Melanocyte of skin (primary cell): ENCODE measurements around the gene TAOK2. TPM values are rescaled to one million over a fixed set of nuclear protein-coding genes. Genes with fewer than 3 reads are reported as not detected.

Source experiments
- total RNA-seq, 2 donors: library from RNA; depleted of rRNA; stranded (reverse); fragments of >200 nt; gene quantifications; 2 replicates each; pipeline ENCODE4 v1.2.3, GENCODE V29; 2012

The TAOK2 gene
- total RNA-seq = 10 to 100 TPM; 43.6 to 46.1 TPM

DNA sequence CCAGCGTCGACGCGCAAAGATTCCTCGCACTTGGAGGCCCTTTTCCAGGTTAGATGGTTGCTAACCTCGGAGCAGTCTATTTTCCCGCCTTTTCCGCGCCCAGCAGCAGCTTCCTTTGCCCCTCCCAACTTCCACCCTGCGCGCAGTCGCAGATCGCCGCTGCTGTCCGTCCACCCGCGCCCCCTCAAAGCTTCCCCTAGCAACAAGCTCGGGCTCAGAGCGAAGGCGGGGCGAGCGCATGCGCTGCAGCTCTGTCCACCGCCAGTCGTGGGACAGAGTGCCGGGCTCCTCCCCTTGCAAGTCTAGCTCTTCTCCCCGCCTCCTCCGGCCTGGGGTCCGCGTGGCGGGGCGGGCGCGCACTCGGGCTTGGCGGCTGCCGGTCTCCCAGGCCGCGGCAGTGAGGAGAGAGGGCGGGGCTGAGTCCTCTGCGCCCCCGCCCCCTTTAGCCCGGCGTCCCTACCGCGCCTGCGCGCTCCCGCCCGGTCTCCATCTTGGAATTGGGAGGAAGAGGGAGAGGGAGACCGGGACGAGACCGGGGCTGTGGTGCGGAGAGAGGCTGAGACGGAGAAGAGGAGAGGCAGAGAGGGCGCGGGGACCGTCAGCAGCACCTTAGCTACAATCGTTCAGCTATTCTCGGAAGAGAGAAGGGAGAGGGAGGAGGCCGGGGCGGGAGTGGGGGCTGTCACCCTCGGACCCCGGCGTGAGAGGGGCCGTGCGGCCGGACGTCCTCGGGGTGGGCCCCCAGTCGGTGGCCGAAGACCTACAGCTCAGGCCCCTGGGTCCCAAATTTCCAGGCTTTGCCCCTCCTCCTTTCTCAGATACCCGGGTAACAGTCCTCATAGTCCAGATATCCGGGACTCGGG, at the start of gene TAOK2:
TAOK2 (plus strand) TSS at position 485 of the 863 bp plus-strand sequence. CDS start 3,905 bp downstream, outside the sequence.

DNA sequence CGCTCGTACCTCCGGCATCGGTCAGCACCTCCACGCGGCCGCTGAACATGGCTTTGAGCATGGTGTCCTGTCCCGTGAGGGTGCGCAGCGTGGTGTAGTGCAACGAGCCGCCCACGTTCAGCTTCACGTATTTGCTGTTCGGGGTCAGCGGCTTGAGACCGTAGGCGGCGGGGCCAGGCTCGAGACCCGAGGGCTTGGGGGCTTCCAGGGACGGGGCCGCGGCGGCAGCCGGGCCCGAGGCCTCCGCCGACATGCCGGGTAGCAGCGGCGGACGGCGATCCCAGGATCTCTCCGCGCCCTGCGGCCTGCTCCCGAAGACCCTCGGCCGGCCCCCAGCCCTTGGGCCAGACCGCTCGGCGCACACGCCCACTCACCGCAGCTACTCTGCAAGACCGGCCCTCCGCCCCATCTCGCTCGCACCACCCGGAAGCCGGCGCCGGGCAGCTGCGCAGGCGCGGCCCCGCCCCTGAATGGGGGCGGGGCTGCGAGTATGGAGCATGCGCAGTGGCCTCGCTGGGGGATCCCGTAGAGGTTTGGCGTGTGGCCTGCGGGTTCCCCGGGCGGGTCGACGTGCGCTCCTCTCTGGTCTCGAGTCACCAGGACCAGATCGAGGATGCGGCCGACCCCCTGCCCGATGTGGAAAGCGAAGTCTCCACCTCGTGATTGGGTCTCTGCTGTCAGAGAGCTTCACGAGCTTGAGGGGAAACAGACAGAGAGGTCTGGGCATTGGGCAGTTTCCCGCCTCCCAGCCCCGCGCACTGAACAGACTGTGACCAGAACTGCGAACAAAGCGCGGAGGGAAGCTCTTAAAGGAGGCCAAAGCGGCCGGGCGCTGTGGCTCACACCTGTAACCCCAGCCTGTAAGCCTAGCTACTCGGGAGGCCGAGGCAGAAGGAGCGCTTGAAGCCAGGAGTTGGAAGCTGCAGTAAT, 47.6 kb upstream of the TAOK2 start, which contains the start of gene KCTD13:
KCTD13 (minus strand) TSS at position 446 of the 930 bp plus-strand sequence; CDS start at position 253, 193 bp downstream.

DNA sequence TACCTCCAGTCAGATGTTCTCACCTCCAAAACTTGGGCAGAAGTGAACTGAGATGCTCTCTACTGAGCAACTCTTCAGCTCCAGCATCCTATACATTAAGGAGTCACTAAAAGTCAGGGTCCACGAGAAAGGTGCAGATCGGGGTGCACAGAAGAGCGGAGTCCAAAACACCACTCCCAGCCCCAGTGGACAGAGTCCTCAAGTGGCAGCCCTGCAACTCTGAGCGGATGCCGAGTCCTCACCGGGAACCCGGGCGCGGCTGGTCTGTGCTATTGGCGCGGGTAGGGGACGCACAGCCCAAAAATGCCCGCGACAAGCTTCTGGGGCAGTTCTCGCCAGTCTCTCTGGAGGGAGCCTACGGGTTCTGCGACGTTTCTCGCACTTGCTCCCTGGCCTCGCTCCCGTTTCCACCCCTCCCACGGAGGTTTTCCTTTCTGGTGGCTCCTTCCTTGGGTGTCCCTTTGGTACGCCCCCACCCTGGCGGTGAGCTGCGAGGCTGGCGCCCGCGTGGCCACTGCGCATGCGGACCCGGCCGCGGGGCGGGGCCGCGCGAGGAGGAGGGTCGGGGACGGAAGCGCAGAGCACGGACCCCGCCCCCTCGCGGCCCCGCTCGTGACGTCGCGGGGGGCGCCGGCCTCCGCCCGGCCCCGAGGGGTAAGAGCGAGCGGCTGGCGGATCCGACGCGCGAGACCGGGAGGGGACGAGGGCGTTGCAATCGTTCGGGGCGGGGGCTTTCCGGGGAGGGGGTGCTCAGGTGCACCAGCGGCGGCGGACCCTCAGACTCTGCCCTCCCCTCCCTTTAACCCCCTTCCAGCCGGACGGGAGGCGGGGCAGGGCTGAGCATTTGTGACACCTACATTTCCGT, 12.0 kb upstream of the TAOK2 start, which contains the start of gene TMEM219:
TMEM219 (plus strand) TSS at position 601 of the 865 bp plus-strand sequence. CDS start 1,065 bp downstream, outside the sequence.

DNA sequence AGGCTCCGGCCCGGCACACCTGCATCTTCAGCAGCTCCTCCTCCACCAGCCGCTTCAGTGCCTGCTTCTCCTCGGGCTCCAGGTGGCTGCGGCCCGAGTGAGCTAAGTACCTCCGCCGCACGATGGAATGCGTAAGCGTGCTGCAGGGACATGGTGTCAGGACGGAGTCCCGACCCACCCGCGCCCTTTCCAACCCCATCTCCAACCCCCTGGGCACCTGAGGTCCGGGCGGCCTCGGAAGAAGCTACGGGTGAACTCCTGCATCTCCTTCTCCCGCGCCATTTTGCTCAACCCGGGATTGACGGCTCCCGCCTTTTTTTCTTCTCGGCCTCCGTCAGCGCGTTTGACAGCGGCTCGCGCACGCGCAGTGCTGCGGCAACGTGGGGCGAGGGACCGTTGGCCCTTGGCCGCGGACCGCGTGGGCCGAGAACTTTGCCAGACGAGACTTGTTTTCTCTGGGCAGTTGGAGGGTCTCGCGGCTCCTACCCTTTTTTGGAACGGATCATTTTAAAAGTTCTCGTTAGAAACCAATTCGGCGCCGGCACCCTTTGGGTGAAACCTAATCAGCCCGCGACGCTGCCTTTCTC, 21.7 kb downstream of the TAOK2 start, which contains the start of gene HIRIP3:
HIRIP3 (minus strand) TSS at position 294 of the 587 bp plus-strand sequence; CDS start at position 282, 12 bp downstream.

DNA sequence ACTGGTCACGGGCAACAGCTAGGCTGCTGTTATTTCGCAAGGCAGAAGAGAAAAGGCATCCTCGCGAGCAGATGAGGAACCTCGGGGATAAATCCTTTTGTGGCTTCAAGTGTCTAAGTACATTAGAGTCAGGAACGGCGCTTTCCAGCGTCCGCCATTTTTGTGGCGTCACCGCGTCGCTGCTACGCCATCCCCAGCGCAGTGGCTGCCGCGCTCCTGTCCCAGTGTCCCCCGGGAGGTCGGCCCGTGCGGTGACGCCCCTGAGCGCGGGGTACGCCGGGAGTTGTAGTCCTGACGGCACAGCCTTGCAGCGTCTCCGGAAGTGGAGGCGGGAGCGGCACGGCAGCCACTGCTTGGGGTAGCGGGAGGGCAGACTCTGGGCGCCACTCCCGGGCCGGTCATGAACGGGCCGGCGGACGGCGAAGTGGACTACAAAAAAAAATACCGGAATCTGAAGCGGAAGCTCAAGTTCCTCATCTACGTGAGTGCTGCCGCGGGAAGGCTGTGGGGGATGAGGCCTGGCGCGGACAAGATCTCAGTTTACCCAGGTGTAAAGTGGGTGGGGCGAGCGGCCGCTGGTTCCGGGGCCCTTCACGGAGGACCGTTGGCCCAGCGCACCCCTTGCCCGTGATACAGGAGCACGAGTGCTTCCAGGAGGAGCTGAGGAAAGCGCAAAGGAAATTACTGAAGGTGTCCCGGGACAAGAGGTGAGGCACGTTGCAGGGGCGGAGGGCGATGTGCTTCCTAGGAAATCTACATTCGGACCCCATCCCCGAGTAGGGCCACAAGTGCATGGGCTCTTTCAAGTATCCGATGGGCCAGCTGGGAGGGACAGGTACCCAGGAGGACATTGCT, 22.5 kb downstream of the TAOK2 start, which contains the start of gene INO80E:
INO80E (plus strand) TSS at position 331 of the 855 bp plus-strand sequence; CDS start at position 401, 70 bp downstream.

DNA sequence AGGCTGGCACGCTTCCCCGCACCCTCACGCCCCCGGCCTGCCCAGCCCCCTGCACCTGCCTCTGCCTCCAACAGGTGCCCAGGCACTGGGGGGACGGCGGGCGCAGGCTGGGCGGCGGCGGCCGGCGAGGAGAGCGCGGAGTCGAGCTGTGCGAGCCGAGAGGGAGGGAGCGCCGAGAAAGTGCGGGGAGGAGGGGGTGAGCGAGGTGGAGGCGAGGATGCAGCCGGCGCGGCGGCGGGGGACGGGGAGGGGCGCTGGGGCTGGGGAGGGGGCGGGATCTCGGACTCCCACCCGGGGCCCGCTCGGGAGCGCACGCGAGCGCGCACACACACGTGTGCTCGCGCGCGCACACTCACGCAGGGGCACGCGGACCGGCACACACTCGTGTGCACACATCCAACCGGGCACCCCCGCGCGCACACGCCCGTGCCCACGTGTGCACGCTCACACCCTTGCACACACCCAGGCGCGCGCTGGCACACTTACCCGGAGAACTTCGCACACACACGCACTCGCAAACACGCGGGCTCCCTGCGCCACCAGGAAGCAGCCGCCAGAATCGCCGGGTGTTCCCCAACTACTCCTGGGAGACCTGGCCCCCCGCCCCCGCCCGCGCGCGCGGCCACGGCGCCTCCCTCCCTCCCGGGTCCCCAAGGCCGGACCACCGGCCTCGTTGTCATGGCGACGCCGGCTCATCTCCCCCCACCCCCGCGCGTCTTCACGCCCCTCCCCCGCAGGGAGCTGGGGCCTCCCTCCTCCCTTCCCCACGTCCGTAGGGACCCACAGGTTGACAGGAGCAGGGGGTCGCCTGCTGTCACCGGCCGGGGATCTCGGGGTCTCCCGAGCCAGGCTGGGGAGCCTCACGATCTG, 37.4 kb downstream of the TAOK2 start, which contains the start of gene DOC2A:
DOC2A (minus strand) TSS at position 184 of the 870 bp plus-strand sequence. CDS start 805 bp downstream, outside the sequence.

DNA sequence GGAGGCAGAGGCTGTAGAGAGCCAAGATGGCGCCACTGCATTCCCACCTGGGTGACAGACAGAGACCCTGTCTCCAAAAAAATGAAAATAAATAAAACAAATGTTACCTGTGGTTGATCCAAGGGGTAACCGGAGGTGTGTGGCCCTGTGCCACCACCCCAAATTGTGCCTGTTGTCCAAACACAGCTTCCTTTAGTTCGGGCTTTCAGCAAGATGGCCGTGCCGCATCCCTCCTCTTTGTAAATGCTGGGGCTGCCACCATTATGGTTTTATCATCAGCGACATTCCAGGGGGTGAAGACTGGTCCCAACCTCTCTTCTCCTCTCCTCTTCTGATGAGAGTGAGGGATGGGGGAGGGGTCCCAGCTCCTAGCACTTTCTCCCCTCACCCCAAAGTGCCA, 49.2 kb downstream of the TAOK2 start, which contains the start of gene C16orf92:
C16orf92 (plus strand) TSS at position 312 of the 400 bp plus-strand sequence. CDS start 143 bp downstream, outside the sequence.

DNA sequence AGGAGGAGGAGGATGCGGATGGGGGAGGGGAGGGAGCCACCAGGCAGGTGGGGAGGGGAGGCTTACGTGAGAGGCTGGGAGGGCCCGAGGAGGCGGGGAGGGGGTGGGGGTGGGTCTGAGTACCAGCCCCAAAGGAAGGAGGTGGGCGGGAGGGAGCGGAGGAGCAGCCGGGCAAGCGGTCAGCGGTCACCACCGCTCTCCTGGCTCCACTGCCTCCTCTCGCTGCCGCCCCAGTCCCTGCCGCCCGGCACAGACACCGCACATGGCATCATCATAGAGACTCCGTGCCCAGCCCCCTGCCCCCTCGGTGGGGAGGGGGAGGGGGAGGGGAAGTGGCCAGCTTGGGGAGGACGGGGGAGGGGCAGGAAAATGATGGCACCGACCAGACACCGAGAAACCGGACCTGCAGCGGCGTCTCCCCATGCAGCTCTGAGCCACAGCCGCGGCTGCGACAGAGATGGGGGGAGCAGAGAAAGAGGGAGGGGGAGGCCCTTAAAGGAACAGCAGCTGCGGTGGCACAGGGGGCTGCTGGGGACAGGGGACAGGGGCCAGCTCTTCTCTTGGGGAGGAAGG, 57.3 kb downstream of the TAOK2 start, which contains the start of gene TLCD3B:
TLCD3B (minus strand) TSS at position 431 of the 573 bp plus-strand sequence. CDS start 744 bp downstream, outside the sequence.

Other genes with a start within 250 kb of the TAOK2 start
- not detected for gene C16orf54, start 227.9 kb upstream of the TAOK2 start, total RNA-seq
- gene ZG16, start 195.6 kb upstream of the TAOK2 start, total RNA-seq = not detected
- gene KIF22, start 183.1 kb upstream of the TAOK2 start, total RNA-seq = 100 to 1,000 TPM in 1 of 2 donors, 10 to 100 TPM in 1; 48.5 to 102 TPM
- gene MAZ, start 167.3 kb upstream of the TAOK2 start, total RNA-seq = 100 to 1,000 TPM; 182 to 264 TPM
- gene PRRT2, start 161.7 kb upstream of the TAOK2 start, total RNA-seq = not detected
- gene PAGR1, start 157.7 kb upstream of the TAOK2 start, total RNA-seq = 10 to 100 TPM; 15.1 to 23.0 TPM
- gene MVP, start 153.4 kb upstream of the TAOK2 start, total RNA-seq = 100 to 1,000 TPM; 183 to 186 TPM
- gene CDIPT, start 110.6 kb upstream of the TAOK2 start, total RNA-seq = 10 to 100 TPM; 71.2 to 76.3 TPM
- 1 to 10 TPM; 1.7 to 6.2 TPM for gene SEZ6L2, start 74.3 kb upstream of the TAOK2 start, total RNA-seq
- gene ASPHD1, start 73.4 kb upstream of the TAOK2 start, total RNA-seq = 1 to 10 TPM; 1.3 to 5.2 TPM
- gene KCTD13, start 47.6 kb upstream of the TAOK2 start, total RNA-seq = 10 to 100 TPM; 10.3 to 15.1 TPM
- 10 to 100 TPM; 72.9 to 86.4 TPM for gene TMEM219, start 11.8 kb upstream of the TAOK2 start, total RNA-seq
- 1 to 10 TPM; 6.9 to 7.3 TPM for gene HIRIP3, start 21.7 kb downstream of the TAOK2 start, total RNA-seq
- 10 to 100 TPM; 24.4 to 33.0 TPM for gene INO80E, start 22.4 kb downstream of the TAOK2 start, total RNA-seq
- under 1 TPM in 1 of 2 donors, not detected in 1; 0.33 TPM for gene DOC2A, start 37.2 kb downstream of the TAOK2 start, total RNA-seq
- not detected for gene C16orf92, start 49.3 kb downstream of the TAOK2 start, total RNA-seq
- not detected for gene TLCD3B, start 57.4 kb downstream of the TAOK2 start, total RNA-seq
- 100 to 1,000 TPM; 768 to 871 TPM for gene ALDOA, start 91.9 kb downstream of the TAOK2 start, total RNA-seq
- gene PPP4C, start 102.1 kb downstream of the TAOK2 start, total RNA-seq = 100 to 1,000 TPM; 138 to 221 TPM
- gene TBX6, start 118.1 kb downstream of the TAOK2 start, total RNA-seq = 1 to 10 TPM in 1 of 2 donors, under 1 TPM in 1; 0.33 to 1.7 TPM
- gene YPEL3, start 122.3 kb downstream of the TAOK2 start, total RNA-seq = 1 to 10 TPM; 6.0 to 7.9 TPM
- gene GDPD3, start 139.7 kb downstream of the TAOK2 start, total RNA-seq = under 1 TPM; 0.33 to 0.69 TPM
- 10 to 100 TPM; 16.5 to 21.6 TPM for gene MAPK3, start 149.4 kb downstream of the TAOK2 start, total RNA-seq
- 1 to 10 TPM in 1 of 2 donors, under 1 TPM in 1; 0.69 to 1.3 TPM for gene CORO1A, start 209.7 kb downstream of the TAOK2 start, total RNA-seq
- gene BOLA2B, start 219.8 kb downstream of the TAOK2 start, total RNA-seq = 100 to 1,000 TPM; 189 to 253 TPM
- 10 to 100 TPM; 28.6 to 51.3 TPM for gene SLX1A, start 220.0 kb downstream of the TAOK2 start, total RNA-seq
- 1 to 10 TPM; 1.4 to 3.3 TPM for gene SULT1A3, start 225.4 kb downstream of the TAOK2 start, total RNA-seq